LNCAP (cell line): ENCODE measurements around the gene KIAA1671.

Experiments used
- TF ChIP-seq, protein P1 (sequence below): fragments of 450-650 bp; IDR thresholded peaks from 2 replicates; pipeline ENCODE4 v1.5.1; 2017; ENCODE audit warnings: mild to moderate bottlenecking

KIAA1671 gene

GRCh38 chr22:25008666-25009065 lies 56.1 kb downstream of the KIAA1671 start:
- TF ChIP-seq, protein P1, sequence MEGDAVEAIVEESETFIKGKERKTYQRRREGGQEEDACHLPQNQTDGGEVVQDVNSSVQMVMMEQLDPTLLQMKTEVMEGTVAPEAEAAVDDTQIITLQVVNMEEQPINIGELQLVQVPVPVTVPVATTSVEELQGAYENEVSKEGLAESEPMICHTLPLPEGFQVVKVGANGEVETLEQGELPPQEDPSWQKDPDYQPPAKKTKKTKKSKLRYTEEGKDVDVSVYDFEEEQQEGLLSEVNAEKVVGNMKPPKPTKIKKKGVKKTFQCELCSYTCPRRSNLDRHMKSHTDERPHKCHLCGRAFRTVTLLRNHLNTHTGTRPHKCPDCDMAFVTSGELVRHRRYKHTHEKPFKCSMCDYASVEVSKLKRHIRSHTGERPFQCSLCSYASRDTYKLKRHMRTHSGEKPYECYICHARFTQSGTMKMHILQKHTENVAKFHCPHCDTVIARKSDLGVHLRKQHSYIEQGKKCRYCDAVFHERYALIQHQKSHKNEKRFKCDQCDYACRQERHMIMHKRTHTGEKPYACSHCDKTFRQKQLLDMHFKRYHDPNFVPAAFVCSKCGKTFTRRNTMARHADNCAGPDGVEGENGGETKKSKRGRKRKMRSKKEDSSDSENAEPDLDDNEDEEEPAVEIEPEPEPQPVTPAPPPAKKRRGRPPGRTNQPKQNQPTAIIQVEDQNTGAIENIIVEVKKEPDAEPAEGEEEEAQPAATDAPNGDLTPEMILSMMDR, result no peak

GRCh38 chr22:25012741-25013143 lies 60.2 kb downstream of the KIAA1671 start:
- TF ChIP-seq, protein P1, result no peak

DNA sequence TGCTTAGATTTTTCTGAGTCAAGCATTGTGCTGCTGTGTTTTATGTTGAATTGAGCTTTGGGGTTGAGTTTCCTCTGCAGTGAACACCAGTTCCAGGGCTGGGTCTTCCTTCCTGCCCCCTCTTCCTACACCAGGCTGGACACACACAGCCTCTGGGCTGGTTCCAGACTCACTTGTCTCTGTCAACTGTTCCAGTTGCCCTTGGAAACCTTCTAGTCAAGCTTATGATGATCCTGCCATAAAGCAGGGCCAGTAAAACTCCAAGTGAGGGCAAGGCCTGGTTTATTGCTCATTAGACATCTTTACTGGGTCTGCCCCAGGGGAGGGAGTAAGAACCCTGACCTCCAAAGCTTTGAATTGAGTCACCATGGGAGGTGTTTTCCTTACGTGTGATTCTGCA lies 61.1 kb downstream of the KIAA1671 start:
- TF ChIP-seq, protein P1, result no peak

DNA sequence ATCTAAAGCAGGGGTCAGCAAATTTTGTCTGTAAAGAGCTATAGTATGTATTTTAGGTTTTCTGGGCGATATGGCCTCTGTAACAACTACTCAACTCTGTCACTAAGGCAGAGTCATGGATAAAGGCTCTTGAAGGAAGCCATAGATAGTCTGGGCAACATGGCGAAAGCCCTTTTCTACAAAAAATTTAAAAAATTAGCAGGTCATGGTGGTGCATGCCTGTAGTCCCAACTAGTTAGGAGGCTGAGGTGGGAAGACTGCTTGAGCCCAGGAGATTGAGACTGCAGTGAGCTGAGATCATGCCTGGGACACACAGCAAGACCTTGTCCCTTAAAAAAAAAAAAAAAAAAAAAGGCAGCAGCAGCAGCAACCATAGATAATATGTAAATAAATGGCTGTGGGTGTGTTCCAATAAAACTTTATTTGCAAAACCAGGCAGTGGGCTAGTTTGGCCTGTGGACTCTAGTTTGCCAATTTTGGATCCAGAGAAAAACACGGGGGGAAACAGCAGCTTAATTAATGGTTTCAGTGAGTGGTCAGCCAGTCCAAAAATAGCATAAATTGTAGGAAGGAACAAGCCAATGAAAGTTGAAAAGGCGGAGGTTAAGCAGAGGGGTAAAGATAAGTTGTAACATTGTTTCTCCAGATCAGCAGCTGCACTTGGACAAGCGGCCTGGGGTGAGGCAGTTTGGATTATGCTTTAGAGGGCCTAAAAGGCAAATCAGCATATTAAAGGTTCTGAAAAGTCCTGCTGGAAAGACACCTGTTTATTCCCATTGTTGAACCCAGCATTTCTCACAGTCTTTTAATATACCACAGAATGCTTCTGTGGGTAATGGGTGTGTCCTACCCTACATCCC lies 62.6 kb downstream of the KIAA1671 start:
- TF ChIP-seq, protein P1, result no peak

DNA sequence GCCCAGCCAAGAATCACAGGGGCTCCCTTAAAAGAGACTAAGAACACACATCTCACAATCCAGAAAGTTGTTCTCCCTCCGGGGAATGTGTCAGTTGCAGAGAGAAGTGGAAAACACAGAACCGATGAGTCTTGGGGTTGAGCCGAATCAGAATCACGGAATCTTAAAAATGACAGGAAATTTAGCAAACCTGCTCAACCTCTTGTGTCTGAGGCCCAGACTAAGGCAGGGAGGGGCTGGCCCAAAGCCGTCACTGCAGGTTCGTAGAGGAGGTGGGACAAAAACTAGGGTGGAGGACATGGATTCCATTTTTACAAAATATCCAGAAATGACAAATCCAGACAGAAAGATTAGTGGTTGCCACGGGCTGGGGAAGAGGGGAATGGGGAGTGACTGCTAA lies 63.8 kb downstream of the KIAA1671 start:
- TF ChIP-seq, protein P1, result no peak

GRCh38 chr22:25018009-25018408 lies 65.5 kb downstream of the KIAA1671 start:
- TF ChIP-seq, protein P1, result no peak

- TF ChIP-seq, protein P1, result no peak
Observed at GRCh38 chr22:25019427-25020184, 67.1 kb downstream of the KIAA1671 start.
